H9 (cell line): Measurements from ENCODE around the gene EPC2. TPM values are rescaled to one million over a fixed set of nuclear protein-coding genes. Genes with fewer than 3 reads are reported as not detected.

Experiments used
- DNase-seq: peaks from one replicate; pipeline ENCODE4 v3.0.0-alpha.2; 2017
- H2AFZ ChIP-seq: one replicate; pipeline ENCODE4 v1.6.1; 2013; ENCODE audit warnings: mild to moderate bottlenecking, low read length, control low read depth, moderate library complexity
- H2AK5ac ChIP-seq: 2 replicates; pipeline ENCODE4 v1.6.1; 2013; ENCODE audit warnings: low read length, control low read depth, mixed read lengths; ENCODE audit not compliant: insufficient read length
- H2BK120ac ChIP-seq: one replicate; pipeline ENCODE4 v1.6.1; 2013; ENCODE audit warnings: low read depth, mild to moderate bottlenecking, low read length, control low read depth, inconsistent platforms; ENCODE audit not compliant: poor library complexity, severe bottlenecking
- H2BK12ac ChIP-seq: 2 replicates; pipeline ENCODE4 v1.6.1; 2013; ENCODE audit warnings: low read length, control low read depth, mixed read lengths, low read depth; ENCODE audit not compliant: insufficient read length
- H2BK15ac ChIP-seq: 2 replicates; pipeline ENCODE4 v1.6.1; 2013; ENCODE audit warnings: low read depth, low read length, control low read depth
- H2BK20ac ChIP-seq: one replicate; pipeline ENCODE4 v1.6.1; 2013; ENCODE audit warnings: low read depth, mild to moderate bottlenecking, low read length, control low read depth, inconsistent platforms; ENCODE audit not compliant: poor library complexity, severe bottlenecking
- H2BK5ac ChIP-seq: 2 replicates; pipeline ENCODE4 v1.6.1; 2013; ENCODE audit warnings: low read length, control low read depth, mixed read lengths; ENCODE audit not compliant: insufficient read length
- H3K14ac ChIP-seq: 2 replicates; pipeline ENCODE4 v1.6.1; 2013; ENCODE audit warnings: low read length, control low read depth; ENCODE audit not compliant: insufficient read depth
- H3K18ac ChIP-seq: 2 replicates; pipeline ENCODE4 v1.6.1; 2013; ENCODE audit warnings: low read depth, mild to moderate bottlenecking, mixed read lengths, low read length, control low read depth; ENCODE audit not compliant: insufficient read length
- H3K23ac ChIP-seq: 2 replicates; pipeline ENCODE4 v1.6.1; 2013; ENCODE audit warnings: low read length, control low read depth, mixed read lengths, low read depth; ENCODE audit not compliant: insufficient read length
- H3K23me2 ChIP-seq: 2 replicates; pipeline ENCODE4 v1.6.1; 2013; ENCODE audit warnings: low read depth, mild to moderate bottlenecking, mixed read lengths, low read length, control low read depth; ENCODE audit not compliant: insufficient read length, poor library complexity, severe bottlenecking
- H3K27ac ChIP-seq: 2 replicates; pipeline ENCODE4 v1.5.1; 2013; ENCODE audit warnings: low read length, control low read depth, mixed read lengths, low read depth; ENCODE audit not compliant: insufficient read length
- H3K27me3 ChIP-seq: 2 replicates; pipeline ENCODE4 v1.6.1; 2013; ENCODE audit warnings: low read length, control low read depth, inconsistent platforms; ENCODE audit not compliant: insufficient read depth
- H3K4ac ChIP-seq: 2 replicates; pipeline ENCODE4 v1.6.1; 2013; ENCODE audit warnings: low read depth, mild to moderate bottlenecking, control low read depth, inconsistent platforms, low read length, moderate library complexity
- H3K4me1 ChIP-seq: 2 replicates; pipeline ENCODE4 v1.6.1; 2013; ENCODE audit warnings: low read length, control low read depth, inconsistent platforms; ENCODE audit not compliant: insufficient read depth
- H3K4me2 ChIP-seq: 2 replicates; pipeline ENCODE4 v1.6.1; 2013; ENCODE audit warnings: low read length, control low read depth, mixed read lengths; ENCODE audit not compliant: insufficient read length, insufficient read depth
- H3K56ac ChIP-seq: 2 replicates; pipeline ENCODE4 v1.6.1; 2013; ENCODE audit warnings: low read depth, mild to moderate bottlenecking, mixed read lengths, low read length, control low read depth; ENCODE audit not compliant: insufficient read length
- H3K79me1 ChIP-seq: 2 replicates; pipeline ENCODE4 v1.6.1; 2013; ENCODE audit warnings: low read depth, mild to moderate bottlenecking, moderate library complexity, low read length, control low read depth, inconsistent platforms; ENCODE audit not compliant: insufficient read depth, poor library complexity, severe bottlenecking
- H3K79me2 ChIP-seq: 2 replicates; pipeline ENCODE4 v1.6.1; 2013; ENCODE audit warnings: low read length, control low read depth, inconsistent platforms; ENCODE audit not compliant: insufficient read depth
- H3K9ac ChIP-seq: 2 replicates; pipeline ENCODE4 v1.6.1; 2013; ENCODE audit warnings: low read length, control low read depth, mixed read lengths; ENCODE audit not compliant: insufficient read length; ENCODE audit errors: extremely low read depth
- H3K9me3 ChIP-seq: one replicate; pipeline ENCODE4 v1.6.1; 2013; ENCODE audit warnings: low read depth, low read length, inconsistent platforms; ENCODE audit not compliant: control insufficient read depth
- H3T11ph ChIP-seq: one replicate; pipeline ENCODE4 v1.6.1; 2013; ENCODE audit warnings: mild to moderate bottlenecking, low read length, control low read depth, inconsistent platforms
- H4K20me1 ChIP-seq: one replicate; pipeline ENCODE4 v1.6.1; 2013; ENCODE audit not compliant: control insufficient read depth, insufficient read length, insufficient read depth
- H4K5ac ChIP-seq: 2 replicates; pipeline ENCODE4 v1.6.1; 2013; ENCODE audit warnings: low read depth, mild to moderate bottlenecking, mixed read lengths, low read length, control low read depth; ENCODE audit not compliant: insufficient read length
- H4K8ac ChIP-seq: replicated peaks from 2 replicates; pipeline ENCODE4 v1.6.1; 2013; ENCODE audit warnings: low read length, control low read depth, mixed read lengths, low read depth; ENCODE audit not compliant: insufficient read length
- H4K91ac ChIP-seq: 2 replicates; pipeline ENCODE4 v1.6.1; 2013; ENCODE audit warnings: low read depth, mild to moderate bottlenecking, moderate library complexity, mixed read lengths, low read length, control low read depth; ENCODE audit not compliant: insufficient read length
- H3K27ac Mint-ChIP-seq, 3 experiments: 2 replicates in 2 of 3; 3 replicates in 1 of 3; pipeline ENCODE4 v1.8.0; 2020 to 2021; ENCODE audit warnings: mixed read lengths in 3 of 3, mild to moderate bottlenecking in 1 of 3, moderate library complexity in 1 of 3
- H3K27me3 Mint-ChIP-seq: 2 replicates; pipeline ENCODE4 v1.8.0; 2021; ENCODE audit warnings: low read depth, mild to moderate bottlenecking, moderate library complexity, mixed read lengths
- H3K36me3 Mint-ChIP-seq, 3 experiments: 2 replicates in 2 of 3; 3 replicates in 1 of 3; pipeline ENCODE4 v1.8.0; 2020 to 2021; ENCODE audit warnings: low read depth in 3 of 3, mixed read lengths in 3 of 3; ENCODE audit not compliant: insufficient read depth in 1 of 3
- H3K4me1 Mint-ChIP-seq, 2 experiments: 2 replicates each; pipeline ENCODE4 v1.8.0; 2020; ENCODE audit warnings: mixed read lengths in 2 of 2
- H3K4me3 Mint-ChIP-seq, 2 experiments: 2 replicates in 1 of 2; 3 replicates in 1 of 2; pipeline ENCODE4 v1.8.0; 2020 to 2021; ENCODE audit warnings: mild to moderate bottlenecking in 2 of 2, mixed read lengths in 2 of 2, moderate library complexity in 1 of 2
- H3K9me3 Mint-ChIP-seq, 2 experiments: 2 replicates in 1 of 2; 3 replicates in 1 of 2; pipeline ENCODE4 v1.8.0; 2020; ENCODE audit warnings: mild to moderate bottlenecking in 2 of 2, mixed read lengths in 2 of 2, moderate library complexity in 1 of 2
- CTCF ChIP-seq: fragments of 200-600 bp; sonication (generic); conservative IDR thresholded peaks from 3 replicates; pipeline ENCODE4 v1.8.0; 2021; ENCODE audit warnings: antibody characterized with exemption, mild to moderate bottlenecking
- WGBS: extraction: QIAGEN DNeasy Blood & Tissue Kit; methylation state at CpG from one replicate; pipeline ENCODE4 v1.1.7; 2013; ENCODE audit warnings: missing lambda C conversion rate, low lambda C conversion rate, mixed read lengths; ENCODE audit not compliant: insufficient read length; ENCODE audit errors: extremely low coverage; 5-methylcytosine and 5-hydroxymethylcytosine counted together
- total RNA-seq: library from RNA; stranded (reverse); gene quantifications from 2 replicates; pipeline ENCODE4 v1.2.1, GENCODE V29; 2021

The EPC2 gene
- total RNA-seq, 1 experiment from 2014 or later = 31.3 TPM

- Histone ChIP-seq H3K27me3 (no peaks in the 10 kb centered on the region), H3K4me1 (peaks cover 9% of the 10 kb centered on the region; the same call in 1 of the 2 replicates), H3K23me2 (no peaks in the 10 kb centered on the region), H3K9ac (no peak overlapping the region), H3K23ac (no peak overlapping the region), H4K91ac (no peak overlapping the region), H3K79me2 (no peaks in the 10 kb centered on the region), H3K79me1 (no peaks in the 10 kb centered on the region), H4K20me1 (no peaks in the 10 kb centered on the region), H2BK12ac (no peak overlapping the region), H3K9me3 (no peaks in the 10 kb centered on the region), H4K5ac (no peak overlapping the region), H2BK120ac (no peak overlapping the region), H2BK20ac (no peak overlapping the region), H3K14ac (no peak overlapping the region), H3K18ac (no peak overlapping the region), H3K56ac (no peak overlapping the region), H3K4me2 (no peak overlapping the region), H3K27ac (no peak overlapping the region), H3K4ac (no peak overlapping the region), H2BK5ac (no peak overlapping the region), H2BK15ac (no peak overlapping the region), H2AFZ (no peak overlapping the region), H3T11ph (no peak overlapping the region), H4K8ac (no peak overlapping the region), H2AK5ac (no peak overlapping the region)
- DNase-seq = no peak
- H3K9me3 Mint-ChIP-seq = peaks cover 9 to 17% of the 10 kb centered on the region in 2 experiments
- no peaks in the 10 kb centered on the region; the same call in 1 of the 2 replicates for H3K27me3 Mint-ChIP-seq
- peaks cover 42 to 45% of the 10 kb centered on the region in 2 experiments for H3K4me1 Mint-ChIP-seq
- TF ChIP-seq CTCF = no peak
- H3K36me3 Mint-ChIP-seq = peaks cover 0 to 21% (median 6%) of the 10 kb centered on the region in 3 experiments; a peak in 4 of 7 replicates
- no peak overlapping the region for H3K4me3 Mint-ChIP-seq
- WGBS = no CpG with 5 or more reads among the region's 5 CpGs
- no peak overlapping the region for H3K27ac Mint-ChIP-seq
Measured at GRCh38 chr2:148810081-148810480, 165.5 kb downstream of the EPC2 start.
